ENCODE results near the gene HAUS8.

HAUS8 gene

GRCh38 chr19:17075035-17075863 lies at the start of gene HAUS8, which contains the start of gene MYO9B:
TSS of gene HAUS8 (minus strand) at chr19:17075452. CDS start at chr19:17075422, 30 bp downstream.
TSS of gene MYO9B (plus strand) at chr19:17075777. CDS start at chr19:17101718, 25,941 bp downstream.
- TF ChIP-seq CTCF (IDR thresholded peaks at IDR 0.05), result no peak
- no peak for TF ChIP-seq ZFX (IDR thresholded peaks at IDR 0.05; ENCODE audit: borderline replicate concordance)
- peak within 1 kb of the TSS; percentile 77 for H3K27ac ChIP-seq

- H3K27ac ChIP-seq, result no peak overlapping the region
Measured at GRCh38 chr19:17124025-17124424, 48.8 kb upstream of the HAUS8 start.

GRCh38 chr19:17123041-17123440 lies 47.8 kb upstream of the HAUS8 start:
- TF ChIP-seq ZFX (IDR thresholded peaks at IDR 0.05; ENCODE audit: borderline replicate concordance), result no peak
- no peak for TF ChIP-seq CTCF (IDR thresholded peaks at IDR 0.05)
- H3K27ac ChIP-seq, result no peak overlapping the region

More at GRCh38 chr19:17124025-17124424, 48.8 kb upstream of the HAUS8 start:
- TF ChIP-seq CTCF (IDR thresholded peaks at IDR 0.05) (no peak), ZFX (IDR thresholded peaks at IDR 0.05; ENCODE audit: borderline replicate concordance) (no peak)

GRCh38 chr19:17121736-17122293 lies 46.6 kb upstream of the HAUS8 start:
- no peak overlapping the region for H3K27ac ChIP-seq
- TF ChIP-seq CTCF (IDR thresholded peaks at IDR 0.05) (no peak), ZFX (IDR thresholded peaks at IDR 0.05; ENCODE audit: borderline replicate concordance) (no peak)

- H3K27ac ChIP-seq, result no peak overlapping the region
- TF ChIP-seq CTCF (IDR thresholded peaks at IDR 0.05) (no peak), ZFX (IDR thresholded peaks at IDR 0.05; ENCODE audit: borderline replicate concordance) (no peak)
Measured at GRCh38 chr19:17118957-17119356, 43.7 kb upstream of the HAUS8 start.

GRCh38 chr19:17116996-17117702 lies 41.9 kb upstream of the HAUS8 start:
- no peak overlapping the region for H3K27ac ChIP-seq

More at GRCh38 chr19:17116996-17117702, 41.9 kb upstream of the HAUS8 start:
- no peak for TF ChIP-seq ZFX (IDR thresholded peaks at IDR 0.05; ENCODE audit: borderline replicate concordance)
- TF ChIP-seq CTCF (IDR thresholded peaks at IDR 0.05), result no peak

Data from 22Rv1 (cell line).